Measurements from ENCODE around the gene TCF3. TPM values are rescaled to one million over a fixed set of nuclear protein-coding genes. Genes with fewer than 3 reads are reported as not detected.

Gene TCF3
- polyA plus RNA-seq, 1 donor (not counting 4 experiments of a cell fraction or from before 2014, with no cell fraction given) = 40.0 TPM

DNA sequence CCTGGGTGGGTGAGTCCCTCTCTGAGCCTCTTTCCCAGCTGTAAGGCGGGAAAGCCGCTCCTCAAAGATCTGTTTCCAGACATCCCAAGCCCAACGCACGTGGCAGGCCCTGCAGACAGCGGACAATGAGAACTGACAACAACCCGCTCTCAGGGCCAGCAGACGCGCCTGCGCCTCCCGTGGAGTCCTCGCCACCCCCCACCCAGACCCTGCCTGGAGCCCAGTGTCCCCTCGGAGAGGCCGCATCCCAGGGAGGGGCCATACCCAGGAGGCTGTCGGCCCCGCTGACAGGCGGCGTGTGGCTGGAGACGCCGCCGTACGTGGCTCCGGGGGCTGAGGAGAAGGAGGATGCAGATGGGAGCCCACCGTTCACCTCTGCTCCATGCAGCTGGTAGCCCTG lies 30.8 kb downstream of the TCF3 start:
- Histone ChIP-seq H2AFZ (ENCODE audit: control insufficient read depth, low read length) (no peak overlapping the region), H3K9me3 (ENCODE audit: control insufficient read depth, low read depth, low read length) (no peaks in the 10 kb centered on the region), H3K36me3 (ENCODE audit: control insufficient read depth in 2 of 2, extremely low read depth in 1 of 2, insufficient read depth in 2 of 2, low read length in 2 of 2) (peaks cover 24 to 27% of the 10 kb centered on the region in 2 experiments), H3K9me1 (ENCODE audit: control insufficient read depth, extremely low read depth, insufficient read depth, low read length) (no peaks in the 10 kb centered on the region), H3K27me3 (ENCODE audit: control insufficient read depth, extremely low read depth, insufficient read depth, low read length) (no peaks in the 10 kb centered on the region), H3K4me3 (ENCODE audit: control insufficient read depth in 2 of 3, extremely low read depth in 1 of 3, insufficient read depth in 2 of 3, low read depth in 1 of 3, low read length in 3 of 3) (no peak overlapping the region), H4K20me1 (ENCODE audit: control insufficient read depth, extremely low read depth, insufficient read depth, low read length) (no peaks in the 10 kb centered on the region), H3K27ac (ENCODE audit: control insufficient read depth, insufficient read depth, low read length) (no peak overlapping the region), H3K79me2 (ENCODE audit: control insufficient read depth, insufficient read depth, low read length) (no peaks in the 10 kb centered on the region), H3K9ac (ENCODE audit: control insufficient read depth, extremely low read depth, insufficient read depth, low read length) (no peak overlapping the region), H3K4me2 (ENCODE audit: control insufficient read depth, extremely low read depth, insufficient read depth, low read depth, low read length) (no peak overlapping the region), H3K4me1 (ENCODE audit: control insufficient read depth, extremely low read depth, insufficient read depth, low read length) (no peaks in the 10 kb centered on the region)
- TF ChIP-seq, protein P1, sequence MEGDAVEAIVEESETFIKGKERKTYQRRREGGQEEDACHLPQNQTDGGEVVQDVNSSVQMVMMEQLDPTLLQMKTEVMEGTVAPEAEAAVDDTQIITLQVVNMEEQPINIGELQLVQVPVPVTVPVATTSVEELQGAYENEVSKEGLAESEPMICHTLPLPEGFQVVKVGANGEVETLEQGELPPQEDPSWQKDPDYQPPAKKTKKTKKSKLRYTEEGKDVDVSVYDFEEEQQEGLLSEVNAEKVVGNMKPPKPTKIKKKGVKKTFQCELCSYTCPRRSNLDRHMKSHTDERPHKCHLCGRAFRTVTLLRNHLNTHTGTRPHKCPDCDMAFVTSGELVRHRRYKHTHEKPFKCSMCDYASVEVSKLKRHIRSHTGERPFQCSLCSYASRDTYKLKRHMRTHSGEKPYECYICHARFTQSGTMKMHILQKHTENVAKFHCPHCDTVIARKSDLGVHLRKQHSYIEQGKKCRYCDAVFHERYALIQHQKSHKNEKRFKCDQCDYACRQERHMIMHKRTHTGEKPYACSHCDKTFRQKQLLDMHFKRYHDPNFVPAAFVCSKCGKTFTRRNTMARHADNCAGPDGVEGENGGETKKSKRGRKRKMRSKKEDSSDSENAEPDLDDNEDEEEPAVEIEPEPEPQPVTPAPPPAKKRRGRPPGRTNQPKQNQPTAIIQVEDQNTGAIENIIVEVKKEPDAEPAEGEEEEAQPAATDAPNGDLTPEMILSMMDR (optimal IDR thresholded peaks at IDR 0.05 in 1 of 3, IDR thresholded peaks at IDR 0.05 in 1 of 3, conservative IDR thresholded peaks at IDR 0.05 in 1 of 3; ENCODE audit: extremely low read depth in 1 of 3, insufficient read depth in 2 of 3, low read length in 3 of 3) = no peak
- TF ChIP-seq EZH2 (IDR thresholded peaks at IDR 0.05; ENCODE audit: low read length) = no peak
- DNase-seq (ENCODE audit: low read depth, low spot score) (no peak), FAIRE-seq (no peak)
- dilution Hi-C loops (cut with MboI; ENCODE audit: extremely low pct_ligation_motif_present, low sequenced_read_pairs) = no loop called here

DNA sequence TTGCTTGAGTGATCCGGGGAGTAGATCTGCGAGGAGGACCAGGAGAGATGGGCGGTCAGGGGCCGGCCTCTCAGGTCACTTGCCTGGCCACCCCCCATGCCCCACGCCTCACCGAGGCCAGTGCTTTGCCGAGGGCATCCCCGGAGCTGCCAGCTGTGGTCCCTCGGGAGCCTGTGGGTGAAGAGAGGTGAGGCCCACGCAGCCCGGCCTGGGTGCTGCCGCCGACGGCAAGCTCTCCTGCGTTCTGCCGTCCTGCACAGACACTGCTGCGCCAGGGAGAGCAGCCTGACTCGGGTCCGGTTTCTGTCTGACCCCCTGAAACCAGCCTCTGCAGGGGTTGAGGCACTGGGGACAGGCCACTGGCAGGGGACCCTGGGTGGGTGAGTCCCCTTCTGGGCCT lies 31.4 kb downstream of the TCF3 start:
- Histone ChIP-seq H3K4me2 (ENCODE audit: control insufficient read depth, extremely low read depth, insufficient read depth, low read depth, low read length) (no peak overlapping the region), H3K36me3 (ENCODE audit: control insufficient read depth in 2 of 2, extremely low read depth in 1 of 2, insufficient read depth in 2 of 2, low read length in 2 of 2) (peaks cover 24 to 29% of the 10 kb centered on the region in 2 experiments), H3K79me2 (ENCODE audit: control insufficient read depth, insufficient read depth, low read length) (no peaks in the 10 kb centered on the region), H3K27ac (ENCODE audit: control insufficient read depth, insufficient read depth, low read length) (no peak overlapping the region), H4K20me1 (ENCODE audit: control insufficient read depth, extremely low read depth, insufficient read depth, low read length) (no peaks in the 10 kb centered on the region), H2AFZ (ENCODE audit: control insufficient read depth, low read length) (no peak overlapping the region), H3K27me3 (ENCODE audit: control insufficient read depth, extremely low read depth, insufficient read depth, low read length) (no peaks in the 10 kb centered on the region), H3K9me3 (ENCODE audit: control insufficient read depth, low read depth, low read length) (no peaks in the 10 kb centered on the region), H3K4me1 (ENCODE audit: control insufficient read depth, extremely low read depth, insufficient read depth, low read length) (no peaks in the 10 kb centered on the region), H3K4me3 (ENCODE audit: control insufficient read depth in 2 of 3, extremely low read depth in 1 of 3, insufficient read depth in 2 of 3, low read depth in 1 of 3, low read length in 3 of 3) (no peak overlapping the region), H3K9ac (ENCODE audit: control insufficient read depth, extremely low read depth, insufficient read depth, low read length) (no peak overlapping the region), H3K9me1 (ENCODE audit: control insufficient read depth, extremely low read depth, insufficient read depth, low read length) (no peaks in the 10 kb centered on the region)
- dilution Hi-C loops (cut with MboI; ENCODE audit: extremely low pct_ligation_motif_present, low sequenced_read_pairs) = no loop called here
- FAIRE-seq (no peak), DNase-seq (ENCODE audit: low read depth, low spot score) (no peak)
- no peak for TF ChIP-seq EZH2 (IDR thresholded peaks at IDR 0.05; ENCODE audit: low read length)
- TF ChIP-seq, protein P1 (optimal IDR thresholded peaks at IDR 0.05 in 1 of 3, IDR thresholded peaks at IDR 0.05 in 1 of 3, conservative IDR thresholded peaks at IDR 0.05 in 1 of 3; ENCODE audit: extremely low read depth in 1 of 3, insufficient read depth in 2 of 3, low read length in 3 of 3) = no peak

Data from keratinocyte (primary cell).